ENCODE measurements around the gene ALX4. TPM values are rescaled to one million over a fixed set of nuclear protein-coding genes. Genes with fewer than 3 reads are reported as not detected.
A peak's percentile ranks its signal among the peaks of the same experiment; 100 is the strongest.

ALX4 gene
- total RNA-seq, 4 donors from 2014 or later = 0.09 to 0.32 (median 0.13) TPM; not detected in 1

DNA sequence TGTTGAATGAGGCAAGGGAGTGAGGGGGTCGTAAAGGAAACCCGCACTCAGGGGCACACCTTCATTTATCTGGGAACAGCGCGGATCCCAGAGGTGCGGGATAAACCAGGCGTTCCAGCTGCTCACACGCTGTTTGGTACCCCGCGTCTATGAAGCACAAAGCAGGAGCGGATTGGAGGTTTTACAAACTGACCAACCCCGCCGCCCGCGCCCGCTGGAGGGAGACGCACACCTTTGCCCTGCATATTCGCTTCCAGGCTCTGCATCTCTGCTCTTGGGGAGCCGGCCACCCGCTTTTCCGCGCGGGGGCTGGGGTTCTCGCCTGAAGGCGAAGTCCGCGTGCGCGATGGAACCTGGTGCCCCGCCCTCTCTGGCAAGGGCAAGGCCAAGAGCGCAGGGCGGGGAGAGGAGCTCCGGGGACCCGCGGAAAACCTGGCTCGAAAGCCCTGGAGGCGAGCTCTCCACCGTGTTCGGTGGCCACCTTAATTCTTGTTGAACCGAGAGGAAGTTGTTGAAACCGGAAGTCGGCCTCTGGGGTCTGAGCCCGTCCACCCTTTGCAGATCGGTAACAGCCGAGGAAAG lies 6.8 kb upstream of the ALX4 start:
- DNase-seq (ENCODE audit: low spot score) (no peak), ATAC-seq (ENCODE audit: low FRiP score) (peak; percentile 37)
- TF ChIP-seq, protein P1, sequence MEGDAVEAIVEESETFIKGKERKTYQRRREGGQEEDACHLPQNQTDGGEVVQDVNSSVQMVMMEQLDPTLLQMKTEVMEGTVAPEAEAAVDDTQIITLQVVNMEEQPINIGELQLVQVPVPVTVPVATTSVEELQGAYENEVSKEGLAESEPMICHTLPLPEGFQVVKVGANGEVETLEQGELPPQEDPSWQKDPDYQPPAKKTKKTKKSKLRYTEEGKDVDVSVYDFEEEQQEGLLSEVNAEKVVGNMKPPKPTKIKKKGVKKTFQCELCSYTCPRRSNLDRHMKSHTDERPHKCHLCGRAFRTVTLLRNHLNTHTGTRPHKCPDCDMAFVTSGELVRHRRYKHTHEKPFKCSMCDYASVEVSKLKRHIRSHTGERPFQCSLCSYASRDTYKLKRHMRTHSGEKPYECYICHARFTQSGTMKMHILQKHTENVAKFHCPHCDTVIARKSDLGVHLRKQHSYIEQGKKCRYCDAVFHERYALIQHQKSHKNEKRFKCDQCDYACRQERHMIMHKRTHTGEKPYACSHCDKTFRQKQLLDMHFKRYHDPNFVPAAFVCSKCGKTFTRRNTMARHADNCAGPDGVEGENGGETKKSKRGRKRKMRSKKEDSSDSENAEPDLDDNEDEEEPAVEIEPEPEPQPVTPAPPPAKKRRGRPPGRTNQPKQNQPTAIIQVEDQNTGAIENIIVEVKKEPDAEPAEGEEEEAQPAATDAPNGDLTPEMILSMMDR (IDR thresholded peaks at IDR 0.05) = no peak

DNA sequence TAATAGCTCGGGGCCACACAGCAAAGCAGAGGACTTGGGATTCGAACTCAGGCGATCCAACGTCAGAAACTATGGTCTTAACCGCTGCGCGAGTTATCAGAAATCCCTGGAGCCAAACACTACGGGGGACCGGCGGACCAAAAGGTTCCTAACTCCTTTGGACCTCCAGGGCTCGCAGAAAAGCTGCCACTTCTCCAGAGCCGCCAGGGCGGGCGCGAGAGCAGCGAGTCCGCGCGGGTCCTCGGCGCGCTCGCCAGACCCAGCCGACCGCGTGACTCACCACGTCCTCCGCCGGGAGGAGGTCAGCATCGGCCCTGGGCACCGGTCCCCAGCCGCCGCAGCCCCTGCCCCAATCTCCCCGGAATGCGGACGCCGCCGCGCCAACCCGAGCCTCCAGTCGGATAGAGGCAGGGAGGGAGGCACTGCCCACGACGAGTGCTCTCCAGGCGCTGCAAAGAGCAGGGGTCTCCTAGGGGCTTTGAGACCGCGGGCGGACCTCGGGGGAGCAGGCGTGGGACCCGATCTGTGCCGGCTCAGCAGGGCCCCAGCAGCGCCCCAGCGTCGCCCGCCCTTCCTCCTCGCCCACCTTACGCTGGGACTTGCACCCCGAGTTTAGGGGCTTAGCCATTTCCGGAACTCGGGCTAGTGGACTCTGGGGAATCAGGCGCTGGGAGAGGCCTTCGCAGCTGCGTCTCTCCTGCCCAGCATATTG lies 6.2 kb upstream of the ALX4 start:
- no peak for ATAC-seq (ENCODE audit: low FRiP score)
- TF ChIP-seq, protein P1 (IDR thresholded peaks at IDR 0.05) = no peak
- no peak for DNase-seq (ENCODE audit: low spot score)

DNA sequence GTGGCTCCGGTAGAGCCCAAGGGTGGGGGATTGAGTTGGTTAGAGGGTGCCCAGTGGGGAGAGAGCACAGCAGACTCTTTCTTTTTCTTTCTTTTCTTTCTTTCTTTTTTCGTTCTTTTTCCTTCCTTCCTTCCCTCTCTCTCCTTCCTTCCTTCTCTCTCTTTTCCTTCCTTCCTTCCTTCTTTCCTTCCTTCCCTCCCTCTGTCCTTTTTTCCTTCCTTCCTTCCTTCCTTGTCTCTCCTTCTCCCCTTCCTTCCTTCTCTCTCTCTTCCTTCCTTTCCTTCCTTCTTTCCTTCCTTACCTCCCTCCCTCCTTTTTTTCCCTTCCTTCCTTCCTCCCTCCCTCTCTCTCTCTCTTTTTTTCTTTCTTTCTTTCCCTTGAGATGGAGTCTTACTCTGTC lies 4.8 kb upstream of the ALX4 start:
- ATAC-seq (ENCODE audit: low FRiP score) (no peak), DNase-seq (ENCODE audit: low spot score) (no peak)
- TF ChIP-seq, protein P1 (IDR thresholded peaks at IDR 0.05) = no peak

DNA sequence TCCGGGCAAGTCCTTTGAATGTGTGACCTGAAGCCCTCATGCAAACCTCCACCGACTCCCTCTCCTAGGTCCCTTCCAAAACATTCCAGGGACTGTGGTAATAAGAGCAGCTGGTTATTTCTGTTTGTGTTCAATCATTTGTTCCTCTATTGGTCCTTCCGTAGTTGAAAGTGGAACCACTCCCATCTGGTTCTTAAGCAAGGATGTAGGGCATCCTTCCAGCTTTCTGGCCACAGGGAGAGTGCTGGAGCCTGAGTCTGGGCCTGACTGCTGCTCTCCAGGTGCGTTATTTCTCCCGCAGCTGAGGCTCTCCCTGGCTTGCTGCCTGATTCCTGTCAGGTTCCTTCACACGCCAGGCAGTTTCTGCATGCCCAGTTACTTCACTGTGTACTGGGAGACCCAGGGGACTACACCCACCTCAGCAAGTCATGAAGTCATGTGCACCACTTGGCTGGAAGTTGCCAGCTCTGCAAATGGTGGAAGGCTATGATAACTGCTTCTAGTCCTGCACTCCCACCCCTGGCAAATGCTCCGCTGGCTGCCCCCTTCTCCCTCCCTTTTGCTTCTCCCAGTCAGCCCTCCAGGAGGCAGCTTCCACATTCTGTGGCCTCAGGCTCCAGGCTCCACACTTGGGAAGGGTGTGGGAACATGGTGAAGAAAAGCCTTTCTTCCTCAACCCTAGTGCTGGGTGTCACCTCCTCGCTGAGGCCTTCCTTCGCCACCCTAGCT lies 4.0 kb upstream of the ALX4 start:
- DNase-seq (ENCODE audit: low spot score) = no peak

DNA sequence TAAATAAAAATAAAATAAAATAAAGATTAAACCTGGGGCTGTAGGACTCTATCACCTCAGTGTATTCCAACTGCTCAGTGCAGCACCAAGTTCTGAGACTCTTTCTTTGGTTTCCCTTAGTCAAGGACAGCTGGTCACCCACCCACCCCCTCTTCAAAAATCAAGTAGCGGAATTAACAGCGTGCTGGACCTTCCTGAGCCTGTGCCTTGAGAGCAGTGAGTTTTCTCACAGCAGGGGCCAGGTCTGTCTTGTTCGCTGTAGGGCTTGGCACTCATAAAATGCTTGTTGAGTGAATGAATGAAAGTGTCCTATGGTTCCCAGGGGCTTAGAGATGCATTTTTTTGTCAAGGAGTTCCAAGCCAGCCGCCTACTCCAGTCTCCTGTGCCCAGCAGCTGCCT lies 2.9 kb upstream of the ALX4 start:
- TF ChIP-seq, protein P1 (IDR thresholded peaks at IDR 0.05) = no peak
- no peak for ATAC-seq (ENCODE audit: low FRiP score)
- no peak for DNase-seq (ENCODE audit: low spot score)

More for the DNA sequence above, 4.0 kb upstream of the ALX4 start:
- ATAC-seq (ENCODE audit: low FRiP score) = no peak
- TF ChIP-seq, protein P1 (IDR thresholded peaks at IDR 0.05) = no peak

DNA sequence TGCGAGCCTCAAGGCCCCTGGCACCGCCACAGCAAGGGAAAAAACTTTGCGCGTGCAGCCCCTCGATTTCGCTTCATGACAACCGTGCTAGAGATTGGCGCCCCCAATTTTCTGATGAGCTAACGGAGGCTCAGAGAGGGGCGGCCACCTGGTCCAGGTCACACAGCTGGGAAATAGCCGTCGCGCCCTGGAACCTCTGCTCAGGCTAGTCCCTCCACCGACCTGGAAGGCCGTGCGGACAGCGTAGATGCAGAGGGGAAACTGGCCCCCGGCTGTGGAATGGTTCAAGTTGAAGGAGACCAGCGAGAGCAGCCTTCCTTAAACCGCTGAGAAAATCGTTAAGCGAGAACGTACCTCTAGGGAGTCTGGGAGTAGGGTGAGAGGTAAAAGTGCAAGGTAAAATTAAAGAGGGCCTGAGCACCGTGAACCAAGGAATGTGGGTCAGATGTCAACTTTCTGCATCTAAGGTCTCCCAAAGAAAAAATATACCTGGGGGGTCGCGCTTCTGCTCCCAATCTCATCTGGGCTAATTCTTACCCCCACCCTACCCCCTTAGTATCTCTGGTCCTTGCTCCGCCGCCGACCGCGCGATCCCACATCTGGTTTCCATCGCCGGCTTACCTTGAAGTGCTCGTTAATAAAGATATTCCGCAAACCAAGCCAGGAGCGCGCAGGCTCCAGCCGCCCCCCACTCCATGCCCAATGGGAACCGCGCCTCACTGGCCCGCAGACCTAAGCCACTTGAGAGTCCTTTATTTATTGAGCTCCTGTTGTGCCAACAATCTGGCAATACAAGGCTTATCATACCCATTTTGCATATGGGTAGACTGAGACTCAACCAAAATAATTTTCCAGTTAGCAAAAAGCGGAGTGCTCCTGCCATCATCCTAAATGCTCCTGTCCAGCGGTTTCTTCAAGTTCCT lies 1.7 kb upstream of the ALX4 start:
- TF ChIP-seq, protein P1 (IDR thresholded peaks at IDR 0.05) = no peak
- ATAC-seq (ENCODE audit: low FRiP score) = no peak
- DNase-seq (ENCODE audit: low spot score) = no peak
